HG02970 (cell line): ENCODE data around the gene ASB10.

ENCODE experiments used
- ATAC-seq: cut with Tn5 transposase; IDR thresholded peaks from one replicate; pipeline ENCODE4 v1.9.1; 2021; ENCODE audit warnings: mild to moderate bottlenecking, moderate library complexity, moderate number of reproducible peaks; ENCODE audit not compliant: unreplicated experiment, low FRiP score

ASB10 gene

GRCh38 chr7:151168003-151168786 is 18.9 kb downstream of the ASB10 start:
- ATAC-seq = no peak

- ATAC-seq = no peak
These were observed 19.7 kb downstream of the ASB10 start, which contains the start of gene GBX1 for GRCh38 chr7:151167197-151167961. Gene GBX1 (minus strand): TSS chr7:151167694. CDS start chr7:151167548, 146 bp downstream.

- no peak for ATAC-seq
These were observed 20.3 kb downstream of the ASB10 start for GRCh38 chr7:151166629-151167196.

GRCh38 chr7:151161757-151162156 is 25.3 kb downstream of the ASB10 start:
- no peak for ATAC-seq

GRCh38 chr7:151157645-151158329 is 29.3 kb downstream of the ASB10 start:
- no peak for ATAC-seq

- ATAC-seq = no peak
These were observed 34.2 kb downstream of the ASB10 start for GRCh38 chr7:151152643-151153513.

- no peak for ATAC-seq
These were observed 36.7 kb downstream of the ASB10 start for GRCh38 chr7:151150388-151150787.

- ATAC-seq = no peak
These were observed 38.5 kb downstream of the ASB10 start for GRCh38 chr7:151148319-151149259.

- ATAC-seq = no peak
These were observed 40.3 kb downstream of the ASB10 start for GRCh38 chr7:151146761-151147160.

GRCh38 chr7:151144387-151144786 is 42.7 kb downstream of the ASB10 start:
- ATAC-seq = no peak

GRCh38 chr7:151143261-151144015 is 43.6 kb downstream of the ASB10 start:
- no peak for ATAC-seq

- no peak for ATAC-seq
These were observed 44.4 kb downstream of the ASB10 start for GRCh38 chr7:151142686-151143040.

GRCh38 chr7:151141855-151142685 is 45.0 kb downstream of the ASB10 start:
- ATAC-seq = no peak

- ATAC-seq = no peak
These were observed 45.7 kb downstream of the ASB10 start for GRCh38 chr7:151141311-151141854.

- no peak for ATAC-seq
These were observed 46.2 kb downstream of the ASB10 start for GRCh38 chr7:151140826-151141225.

GRCh38 chr7:151139791-151140190 is 47.3 kb downstream of the ASB10 start:
- ATAC-seq = no peak
